Measurements from ENCODE around the gene ABHD4.
"Not testable (repeated sequence)": the region's sequence is repeated elsewhere in the genome, so short reads cannot be mapped to it uniquely, and the experiment has no call there.

The ABHD4 gene

DNA sequence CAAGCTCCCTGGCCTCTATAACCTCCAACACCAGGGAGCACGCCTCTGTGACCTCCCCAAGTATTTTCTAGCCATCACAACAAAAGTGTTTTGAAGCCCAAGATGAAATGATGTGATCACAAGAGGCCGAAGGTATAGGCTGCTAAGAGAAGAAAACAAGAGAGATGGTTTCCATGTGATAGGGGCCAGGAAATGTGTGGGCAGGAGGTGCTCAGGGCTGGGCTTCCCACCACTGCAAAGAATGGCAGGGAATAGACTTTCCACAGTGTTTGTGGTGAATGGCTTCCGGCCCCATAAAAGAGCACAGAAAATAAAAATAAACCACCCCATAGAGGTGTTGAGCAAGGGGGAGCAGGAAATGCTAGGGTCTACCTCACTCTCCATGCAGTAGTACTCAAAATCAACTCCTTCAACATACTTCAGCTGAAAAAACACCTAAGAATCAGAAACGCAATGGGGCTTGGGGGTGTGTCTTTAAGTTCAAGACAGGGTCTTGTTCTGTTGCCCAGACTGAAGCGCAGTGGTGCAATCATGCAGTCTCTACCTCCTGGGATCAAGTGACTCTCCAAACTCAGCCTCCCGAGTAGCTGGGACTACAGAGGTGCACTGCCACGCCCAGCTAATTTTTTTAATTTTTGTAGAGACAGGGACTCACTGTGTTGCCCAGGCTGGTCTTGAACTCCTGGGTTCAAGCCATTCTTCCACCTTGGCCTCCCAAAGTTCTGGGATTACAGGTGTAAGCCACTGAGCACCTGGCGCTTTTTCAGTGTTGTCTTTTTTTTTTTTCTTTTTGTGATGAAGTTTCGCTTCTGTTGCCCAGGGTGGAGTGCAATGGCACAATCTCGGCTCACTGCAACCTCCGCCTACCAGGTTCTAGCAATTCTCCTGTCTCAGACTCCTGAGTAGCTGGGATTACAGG, 36.2 kb upstream of the ABHD4 start:
- DNase-seq: no peak

DNA sequence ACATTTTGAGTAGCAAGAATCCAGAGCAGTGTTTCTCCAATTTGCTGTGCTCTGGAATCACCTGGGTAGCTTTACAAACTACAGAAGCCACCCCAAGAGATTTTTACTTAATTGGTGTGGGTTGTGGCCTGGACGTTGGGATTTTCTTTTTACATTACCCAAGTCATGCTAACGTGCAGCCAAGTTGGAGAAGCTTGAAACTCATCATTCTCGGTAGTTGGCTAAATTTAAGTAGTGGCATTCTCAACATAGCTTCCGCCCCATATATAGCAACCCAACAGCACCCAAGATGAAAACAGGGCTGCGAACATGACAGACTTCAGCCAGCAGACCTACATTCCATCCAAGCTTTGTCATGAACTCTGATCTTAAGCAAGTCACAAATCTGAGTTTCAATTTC, 34.1 kb upstream of the ABHD4 start:
- peak; percentile 37 for DNase-seq

DNA sequence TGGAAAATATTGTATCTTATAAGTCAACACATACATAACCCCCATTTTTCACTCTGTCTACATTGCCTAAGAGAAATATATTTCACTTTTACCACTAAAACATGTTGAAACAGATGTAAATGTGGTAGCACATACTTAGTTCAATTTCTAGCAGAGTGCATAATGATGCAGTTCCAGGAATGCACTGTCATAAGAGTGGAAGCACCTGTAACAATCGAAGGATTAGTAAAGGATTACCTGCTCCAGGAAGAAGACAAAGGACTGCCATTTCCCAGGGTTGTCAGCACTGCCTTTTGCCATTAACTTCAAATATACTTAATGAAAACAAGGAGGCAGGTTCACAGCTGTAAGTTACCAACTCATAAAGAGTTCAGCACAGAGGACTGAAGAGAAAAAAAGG, 33.6 kb upstream of the ABHD4 start:
- no peak for DNase-seq

DNA sequence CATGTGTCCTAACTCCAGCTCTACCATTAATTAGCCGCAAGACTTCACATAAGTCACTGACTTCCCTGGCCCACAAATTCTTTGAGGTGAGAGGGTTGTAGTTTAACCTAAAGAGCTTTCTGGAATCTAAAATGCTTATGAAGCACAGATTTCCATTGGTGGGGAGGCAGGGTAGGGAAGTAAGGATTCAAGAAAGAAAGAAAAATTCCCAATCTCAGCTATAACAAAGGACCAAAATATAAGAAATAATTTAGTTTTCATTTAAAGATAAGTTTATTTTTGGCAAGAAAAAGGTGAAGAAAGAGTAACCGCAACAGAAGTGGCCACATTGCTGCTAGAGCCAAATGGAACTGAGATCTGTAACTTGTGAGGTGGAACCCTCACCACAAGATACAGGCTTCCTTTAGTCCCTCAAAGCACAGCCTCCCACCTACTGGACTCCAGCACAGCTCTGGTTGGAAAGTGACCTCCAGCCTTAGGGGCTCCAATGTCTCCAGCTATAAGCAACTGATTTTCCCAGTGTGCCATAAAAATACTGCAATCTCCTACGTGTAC, 32.6 kb upstream of the ABHD4 start:
- no peak for DNase-seq

DNA sequence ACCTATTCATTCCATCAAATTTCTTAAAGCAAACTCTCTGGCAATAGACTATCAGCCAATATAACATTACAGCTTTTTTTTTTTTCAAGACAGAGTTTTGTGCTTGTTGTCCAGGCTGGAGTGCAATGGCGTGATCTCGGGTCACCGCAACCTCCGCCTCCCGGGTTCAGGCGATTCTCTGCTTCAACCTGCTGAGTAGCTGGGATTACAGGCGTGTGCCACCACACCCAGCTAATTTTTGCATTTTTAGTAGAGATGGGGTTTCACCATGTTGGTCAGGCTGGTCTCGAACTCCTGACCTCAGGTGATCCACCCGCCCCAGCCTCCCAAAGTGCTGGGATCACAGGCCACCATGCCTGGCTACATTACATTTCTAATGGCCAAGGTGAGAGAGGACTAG, 31.8 kb upstream of the ABHD4 start:
- not testable (repeated sequence) for DNase-seq

DNA sequence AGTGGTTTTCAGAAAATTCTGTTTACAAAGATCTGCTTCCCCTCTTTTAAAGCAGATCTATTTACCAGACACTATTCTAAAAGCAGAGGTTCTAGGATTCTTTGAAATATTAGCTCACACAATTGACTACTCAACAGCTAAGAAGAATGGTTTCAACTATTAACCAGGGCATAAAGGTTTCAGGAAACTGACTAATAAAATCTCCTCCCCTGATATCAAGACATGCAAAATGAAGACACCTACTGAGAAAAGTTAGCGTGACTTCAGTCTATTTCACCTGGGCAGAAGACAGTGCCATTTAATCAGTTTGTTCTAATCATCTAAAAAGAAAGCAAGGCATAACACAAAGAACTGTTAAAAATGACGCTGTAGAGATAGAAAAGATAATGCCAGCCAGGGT, 31.3 kb upstream of the ABHD4 start:
- DNase-seq: no peak

DNA sequence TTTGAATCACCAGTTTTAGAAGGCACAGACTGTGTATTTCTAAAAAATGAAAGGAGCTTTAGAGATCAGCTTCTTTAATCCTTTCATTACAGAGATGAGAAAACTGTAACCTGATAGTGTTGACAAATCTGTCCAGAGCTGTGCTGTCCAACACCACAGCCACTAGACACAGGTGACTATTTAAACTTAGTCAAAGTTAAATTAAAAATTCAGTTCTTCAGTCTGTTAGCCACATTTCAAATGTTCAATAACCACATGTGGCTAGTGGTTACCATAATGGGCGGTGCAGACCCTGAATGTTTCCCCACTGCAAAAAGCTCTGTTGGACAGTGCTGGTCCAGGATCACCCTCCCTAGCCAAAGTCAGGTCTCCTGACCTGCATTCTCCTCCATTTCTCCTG, 30.7 kb upstream of the ABHD4 start:
- no peak for DNase-seq

DNA sequence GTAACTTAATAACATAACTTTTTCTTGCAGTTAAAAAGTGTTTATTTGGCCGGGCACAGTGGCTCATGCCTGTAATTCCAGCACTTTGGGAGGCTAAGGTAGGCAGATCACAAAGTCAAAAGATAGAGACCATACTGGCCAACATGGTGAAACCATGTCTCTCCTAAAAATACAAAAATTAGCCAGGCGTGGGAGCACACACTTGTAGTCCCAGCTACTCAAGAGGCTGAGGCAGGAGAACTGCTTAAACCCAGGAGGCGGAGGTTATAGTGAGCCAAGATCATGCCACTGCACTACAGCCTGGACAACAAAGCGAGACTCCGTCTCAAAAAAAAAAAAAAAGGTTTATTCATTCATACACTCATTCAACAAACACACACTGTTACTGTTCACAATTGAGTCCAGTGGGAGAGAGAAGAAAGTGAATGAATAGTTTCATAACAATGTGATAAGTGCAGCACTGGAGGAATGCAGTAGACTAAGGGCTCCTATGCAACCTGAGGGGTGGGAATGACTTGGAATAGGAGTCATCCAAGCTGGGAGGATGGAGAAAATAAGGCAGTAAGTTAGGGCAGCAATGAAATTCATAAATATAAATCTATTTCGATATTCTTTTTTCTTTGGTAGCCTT, 28.9 kb upstream of the ABHD4 start:
- no peak for DNase-seq

DNA sequence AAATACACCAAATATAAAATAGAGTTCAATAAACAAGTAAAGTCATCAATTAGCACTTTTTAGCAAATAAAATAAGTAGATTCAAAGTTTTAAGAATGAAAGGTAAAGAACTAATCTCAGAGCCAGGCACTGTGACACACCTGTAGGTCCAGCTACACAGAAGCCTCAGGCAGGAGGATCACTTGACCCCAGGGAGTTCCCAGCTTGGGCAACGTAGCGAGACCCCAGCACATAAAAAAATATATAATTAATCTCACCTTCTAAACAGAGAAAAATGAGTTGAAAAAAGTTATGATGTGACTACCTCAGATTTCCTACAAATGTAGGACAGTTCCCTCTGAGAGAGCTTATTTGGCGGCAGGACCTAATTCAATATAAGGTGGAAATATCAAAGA, 28.4 kb upstream of the ABHD4 start:
- DNase-seq: no peak

DNA sequence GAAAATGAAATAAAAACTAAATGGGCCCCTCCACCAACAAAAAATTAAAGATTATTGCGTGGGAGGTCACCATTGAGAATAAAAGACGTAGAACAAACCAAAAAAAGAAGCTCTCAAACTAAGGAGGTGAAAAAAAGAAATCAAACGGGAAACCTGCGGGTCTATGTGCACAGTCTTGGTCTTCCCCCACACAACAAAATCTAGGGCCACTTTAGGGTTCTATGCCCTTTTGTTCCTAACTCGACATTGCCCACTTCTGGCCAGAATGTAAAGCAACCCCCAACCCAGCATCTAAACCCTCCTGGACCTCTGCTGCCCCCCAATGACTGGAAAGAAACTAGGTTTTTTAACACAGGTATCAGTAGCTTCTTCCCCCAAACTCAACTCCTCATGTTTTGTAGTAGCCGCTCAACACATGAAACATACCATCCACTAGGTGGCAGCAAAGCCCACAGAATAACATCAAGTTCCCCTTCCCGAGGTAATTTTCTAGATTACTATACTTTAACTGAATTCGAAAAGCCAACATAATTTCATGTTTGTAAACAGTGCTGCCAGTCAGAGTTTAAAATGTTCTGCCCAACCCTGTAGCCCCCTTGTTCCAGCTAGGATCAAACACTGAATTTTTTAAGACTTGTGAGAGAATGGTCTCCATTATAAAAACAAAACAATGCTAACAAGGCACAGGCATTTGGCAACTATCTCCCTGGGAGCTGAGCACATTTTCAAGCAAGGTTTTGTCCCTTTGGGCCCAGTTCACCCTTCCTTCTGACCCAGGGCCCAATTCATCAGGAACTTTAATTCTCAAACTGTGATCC, 27.8 kb upstream of the ABHD4 start:
- DNase-seq: peak; percentile 79

DNA sequence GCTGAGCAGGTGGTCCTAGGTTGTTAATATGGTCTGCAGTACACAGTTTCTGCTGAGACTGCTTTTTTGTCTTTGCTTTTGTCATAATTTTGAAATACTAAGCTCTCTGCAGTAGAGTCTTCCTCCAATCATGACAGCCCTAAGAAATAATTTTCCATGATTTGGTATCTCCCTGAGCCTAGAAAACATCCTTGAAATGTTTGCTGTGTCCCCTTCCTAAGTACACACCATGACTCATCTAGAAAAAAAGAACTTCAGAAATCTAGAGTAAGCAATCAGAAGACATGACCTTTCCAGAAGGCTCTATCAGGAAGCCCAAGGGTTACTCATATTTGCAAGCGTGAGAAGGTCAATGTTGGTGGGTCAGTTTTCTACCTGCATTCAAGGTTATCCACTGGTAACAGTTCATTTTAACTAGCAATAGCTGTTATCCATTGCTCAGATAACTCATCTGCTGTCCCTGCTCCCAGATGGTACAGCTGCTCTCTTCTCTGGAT, 25.5 kb upstream of the ABHD4 start:
- DNase-seq: no peak

DNA sequence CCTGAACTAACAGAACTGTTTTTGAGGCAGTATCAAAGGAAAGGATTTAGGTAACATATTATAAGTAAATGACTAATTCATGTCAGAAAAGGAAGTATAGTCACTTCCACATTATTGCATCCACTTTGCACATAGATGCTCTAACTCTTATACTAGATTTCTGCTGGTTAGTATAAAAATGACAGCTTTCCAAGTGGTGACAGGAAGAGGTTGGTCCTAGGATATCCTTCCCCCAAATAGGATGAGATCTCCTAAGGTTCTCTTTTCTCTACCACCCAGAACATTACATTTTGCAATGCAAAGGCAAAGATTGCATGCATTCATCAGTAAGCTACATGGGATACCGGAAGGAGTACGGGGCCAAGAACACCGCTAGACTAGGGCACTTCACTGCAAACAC, 24.3 kb upstream of the ABHD4 start:
- DNase-seq: no peak

DNA sequence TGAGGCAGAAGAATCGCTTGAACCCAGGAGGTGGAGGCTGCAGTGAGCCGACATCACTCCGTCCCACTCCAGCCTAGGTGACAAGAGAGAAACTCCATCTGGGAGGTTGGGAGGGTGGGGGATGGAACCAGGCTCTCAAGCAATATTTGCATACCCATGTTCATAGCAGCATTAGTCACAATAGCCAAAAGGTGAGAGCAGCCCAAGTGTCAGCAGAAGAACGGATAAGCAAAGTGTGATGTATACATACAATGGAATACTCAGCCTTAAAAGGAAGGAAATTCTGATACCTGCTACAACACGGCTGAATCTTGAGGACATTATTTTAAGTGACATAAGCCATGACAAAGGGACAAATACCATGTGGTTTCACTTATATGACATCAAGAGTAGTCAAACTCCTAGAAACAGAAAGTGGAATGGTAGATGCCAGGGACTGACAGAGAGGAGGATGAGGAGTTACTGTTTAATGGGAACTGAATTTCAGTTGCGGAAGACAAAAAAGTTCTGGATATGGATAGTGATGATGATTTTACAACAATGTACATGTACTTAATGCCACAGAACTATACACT, 20.7 kb upstream of the ABHD4 start:
- DNase-seq: no peak

DNA sequence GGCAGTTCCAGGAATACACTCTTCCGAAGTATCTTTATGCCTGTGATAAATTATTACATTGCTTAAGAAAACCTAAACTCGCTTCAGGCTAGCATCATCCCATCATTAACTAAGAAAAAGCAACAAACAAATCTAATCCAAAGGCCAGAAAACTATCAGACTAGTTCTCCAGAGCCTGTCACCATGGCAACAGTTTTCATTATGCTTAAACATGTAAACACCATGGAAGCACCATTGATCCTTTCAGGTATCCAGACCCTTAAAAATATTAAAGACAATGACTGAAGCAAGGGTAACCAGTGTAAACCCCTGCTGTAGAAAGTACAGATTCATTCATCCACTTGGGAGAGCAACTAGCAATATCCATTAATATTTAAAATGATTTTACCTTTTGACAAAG, 18.9 kb upstream of the ABHD4 start:
- no peak for DNase-seq

DNA sequence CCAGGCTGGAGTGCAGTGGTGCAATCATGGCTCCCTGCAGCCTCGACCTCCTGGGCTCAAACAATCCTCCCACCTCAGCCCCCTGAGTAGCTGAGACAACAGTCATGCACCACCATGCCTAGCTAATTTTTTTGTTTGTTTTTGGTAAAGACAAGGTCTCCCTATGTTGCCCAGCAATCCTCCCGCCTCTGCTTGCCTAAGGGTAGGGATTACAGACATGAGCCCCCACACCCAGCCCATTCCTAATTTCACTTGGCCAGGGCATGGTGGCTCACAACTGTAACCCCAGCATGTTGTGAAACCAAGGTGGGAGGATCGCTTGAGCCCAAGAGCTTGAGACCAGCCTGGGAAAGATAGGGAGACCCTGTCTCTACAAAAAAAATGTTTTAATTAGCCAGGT, 18.2 kb upstream of the ABHD4 start:
- no peak for DNase-seq

DNA sequence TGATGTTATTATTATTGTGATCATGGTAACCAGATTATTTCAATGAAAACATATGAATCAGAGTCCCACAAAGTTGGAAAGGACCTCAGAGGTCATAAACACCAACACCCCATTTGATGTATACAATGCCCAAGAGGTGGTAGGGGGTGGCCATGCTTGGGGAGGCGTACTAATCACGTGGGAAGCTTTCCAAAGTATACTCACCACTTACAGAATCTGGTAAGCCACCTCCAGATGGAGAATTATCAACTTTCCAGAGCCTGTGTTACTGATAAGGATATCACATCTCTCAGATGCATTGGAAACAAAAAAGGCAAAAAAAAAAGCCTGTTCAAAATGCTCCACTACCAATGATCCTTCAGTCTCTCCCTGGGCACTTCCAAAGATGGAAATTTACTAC, 17.5 kb upstream of the ABHD4 start:
- no peak for DNase-seq

DNA sequence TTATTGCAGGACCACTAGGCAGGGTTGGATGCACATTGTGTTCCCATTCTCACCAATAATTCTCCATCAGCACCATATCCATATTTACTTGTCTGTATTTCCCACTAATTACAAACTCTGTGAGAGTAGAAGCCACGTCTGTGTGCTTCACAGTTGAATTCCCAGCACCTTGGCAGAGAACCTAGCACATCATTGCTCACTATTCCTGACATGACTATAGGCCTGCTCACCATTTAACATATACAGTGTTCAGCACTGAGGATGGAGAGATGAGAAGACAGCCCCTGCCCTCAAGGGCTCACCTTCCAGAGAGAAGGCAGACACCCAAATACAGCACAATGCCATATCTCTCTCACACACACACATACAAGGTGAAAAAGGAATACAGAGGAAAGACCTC, 14.1 kb upstream of the ABHD4 start:
- no peak for DNase-seq

DNA sequence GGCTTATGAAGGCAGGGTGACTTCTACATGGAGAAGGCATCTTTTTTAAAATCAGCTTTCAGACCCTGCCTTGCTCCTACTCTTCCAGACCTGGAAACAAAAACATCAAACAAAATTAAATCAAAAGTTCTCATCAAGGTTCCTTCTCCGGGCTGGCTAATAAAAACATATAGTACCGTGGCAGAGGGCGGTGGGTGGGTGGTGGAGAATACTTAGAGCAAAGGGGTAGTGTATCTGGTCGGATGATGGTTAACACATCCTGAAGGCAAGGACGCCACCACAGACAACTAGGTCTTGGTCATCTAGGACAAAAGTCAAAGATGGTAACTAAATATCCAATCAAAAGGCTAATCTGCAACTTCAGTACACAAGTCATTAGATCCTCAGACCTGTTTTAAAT, 10.9 kb upstream of the ABHD4 start:
- no peak for DNase-seq

DNA sequence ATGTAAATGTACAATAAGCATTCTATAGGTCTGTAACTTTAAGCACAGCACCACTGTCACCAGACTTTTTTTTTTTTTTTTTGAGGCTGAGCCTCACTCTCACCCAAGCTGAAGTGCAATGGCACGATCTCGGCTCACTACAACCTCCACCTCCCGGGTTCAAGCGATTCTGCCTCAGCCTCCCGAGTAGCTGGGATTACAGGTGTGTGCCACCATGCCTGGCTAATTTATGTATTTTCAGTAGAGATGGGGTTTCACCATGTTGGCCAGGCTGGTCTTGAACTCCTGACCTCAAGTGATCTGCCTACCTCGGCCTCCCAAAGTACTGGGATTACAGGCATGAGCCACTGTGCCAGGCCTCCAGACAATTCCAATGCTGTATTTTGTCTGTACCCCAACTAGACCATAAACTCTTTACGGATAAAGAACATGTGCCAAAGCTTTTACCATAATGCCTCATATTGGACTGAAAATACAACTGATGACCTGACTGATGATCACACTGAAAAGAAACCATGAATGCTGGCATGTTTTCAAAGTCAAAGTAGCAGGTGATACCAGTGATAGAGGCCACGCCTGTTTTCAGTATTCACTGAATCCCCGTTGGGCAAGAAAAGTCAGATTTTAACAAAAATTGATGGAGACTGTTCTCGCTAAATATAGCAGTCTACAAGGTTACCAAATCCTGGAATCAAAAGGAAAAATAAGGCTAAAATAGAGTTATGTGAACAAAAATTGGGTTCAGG, 10.2 kb upstream of the ABHD4 start:
- not testable (repeated sequence) for DNase-seq

DNA sequence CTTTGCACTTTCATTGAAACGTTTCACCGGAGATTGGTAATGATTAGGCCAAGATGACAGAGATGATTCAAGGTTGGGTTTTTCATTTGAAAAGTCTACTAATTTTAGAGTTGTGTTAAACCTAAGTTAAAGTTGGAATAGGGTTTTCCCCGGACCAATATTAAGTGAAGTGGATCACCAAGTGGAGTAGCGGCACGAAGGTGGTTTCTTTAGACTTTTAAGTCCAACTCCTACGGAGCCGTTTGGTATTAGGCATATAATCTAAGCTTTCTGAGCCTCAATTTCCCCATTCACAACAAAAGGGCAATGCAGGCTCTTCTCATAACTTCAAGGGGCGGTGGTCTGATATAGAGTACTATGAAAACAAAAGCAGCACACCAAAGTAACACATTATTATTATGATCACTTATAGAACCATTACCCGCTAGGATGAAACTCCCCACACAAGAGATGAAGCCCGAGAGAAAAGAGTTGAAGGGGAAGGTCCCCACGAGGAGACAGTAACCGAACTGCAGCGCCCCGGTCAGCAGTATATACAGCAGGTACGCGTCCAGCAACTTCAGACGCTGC, 9.5 kb upstream of the ABHD4 start:
- DNase-seq: no peak

DNA sequence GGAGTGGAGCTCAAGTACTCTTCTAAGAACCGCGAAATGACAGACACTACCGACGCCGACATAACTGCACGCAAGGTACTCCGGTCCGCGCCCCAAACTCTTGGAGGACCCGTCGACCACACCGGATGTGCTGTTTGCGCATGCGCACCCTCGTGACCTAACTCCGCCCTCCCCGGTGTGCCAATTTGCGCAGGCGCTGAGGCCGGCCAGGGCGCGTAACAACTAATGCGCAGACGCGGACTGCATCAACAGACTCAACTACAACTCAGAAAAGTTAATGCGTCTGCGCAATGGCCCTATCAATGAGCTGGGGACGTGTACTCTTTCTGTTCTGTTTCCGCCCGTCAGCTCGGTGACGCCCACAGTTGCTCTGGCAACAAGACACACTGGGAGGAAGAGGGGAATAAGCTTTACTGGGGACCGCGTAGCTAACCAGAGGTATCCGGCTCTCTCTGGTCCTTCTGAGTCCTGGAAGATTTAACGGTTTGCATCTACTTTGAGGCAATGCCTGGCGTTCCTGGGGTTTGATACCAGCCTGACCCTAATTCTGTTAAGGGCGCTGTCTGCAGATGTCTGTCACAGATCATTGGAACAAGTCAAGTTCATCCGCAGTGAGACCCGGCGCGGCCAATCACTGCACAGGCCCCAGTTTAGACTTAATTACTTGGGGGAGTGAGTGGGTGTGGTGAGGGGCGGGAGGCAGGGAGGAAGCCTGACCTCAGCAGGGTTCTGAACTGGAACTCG, 8.8 kb upstream of the ABHD4 start, which contains the start of gene DAD1:
DAD1 (minus strand) TSS at position 129 of the 744 bp plus-strand sequence; CDS start at position 62, 67 bp downstream.
- peak; percentile 99 for DNase-seq
